Activated CD8-positive, alpha-beta memory T cell treated with anti-CD3 and anti-CD28 coated beads, Interleukin-2, amount 50 U/mL, for 48 hours (primary cell): ENCODE data around the gene THEMIS.
"Not testable (repeated sequence)": the region's sequence is repeated elsewhere in the genome, so short reads cannot be mapped to it uniquely, and the experiment has no call there.

Experiments used
- DNase-seq: peaks from one replicate; pipeline ENCODE4 v3.0.0-alpha.2; 2020

THEMIS gene

GRCh38 chr6:127716465-127716864 lies 184.4 kb downstream of the THEMIS start:
- no peak for DNase-seq

- no peak for DNase-seq
Measured at GRCh38 chr6:127710668-127711067, 190.2 kb downstream of the THEMIS start.

- DNase-seq: no peak
Measured at GRCh38 chr6:127706216-127706615, 194.6 kb downstream of the THEMIS start.

GRCh38 chr6:127695108-127695507 lies 205.8 kb downstream of the THEMIS start:
- no peak for DNase-seq

- DNase-seq: no peak
Measured at GRCh38 chr6:127691146-127691545, 209.7 kb downstream of the THEMIS start.

GRCh38 chr6:127690588-127690987 lies 210.3 kb downstream of the THEMIS start:
- DNase-seq: no peak

GRCh38 chr6:127690092-127690491 lies 210.8 kb downstream of the THEMIS start:
- no peak for DNase-seq

GRCh38 chr6:127687490-127687889 lies 213.4 kb downstream of the THEMIS start:
- DNase-seq: not testable (repeated sequence)

GRCh38 chr6:127686084-127686483 lies 214.8 kb downstream of the THEMIS start:
- DNase-seq: no peak

- DNase-seq: no peak
Measured at GRCh38 chr6:127684501-127684900, 216.4 kb downstream of the THEMIS start.
